Fibroblast of skin of back (primary cell): ENCODE results near the gene SLC25A13.

Experiments used
- DNase-seq: peaks from one replicate; pipeline ENCODE4 v3.0.0-alpha.2; 2013

Gene SLC25A13

DNA sequence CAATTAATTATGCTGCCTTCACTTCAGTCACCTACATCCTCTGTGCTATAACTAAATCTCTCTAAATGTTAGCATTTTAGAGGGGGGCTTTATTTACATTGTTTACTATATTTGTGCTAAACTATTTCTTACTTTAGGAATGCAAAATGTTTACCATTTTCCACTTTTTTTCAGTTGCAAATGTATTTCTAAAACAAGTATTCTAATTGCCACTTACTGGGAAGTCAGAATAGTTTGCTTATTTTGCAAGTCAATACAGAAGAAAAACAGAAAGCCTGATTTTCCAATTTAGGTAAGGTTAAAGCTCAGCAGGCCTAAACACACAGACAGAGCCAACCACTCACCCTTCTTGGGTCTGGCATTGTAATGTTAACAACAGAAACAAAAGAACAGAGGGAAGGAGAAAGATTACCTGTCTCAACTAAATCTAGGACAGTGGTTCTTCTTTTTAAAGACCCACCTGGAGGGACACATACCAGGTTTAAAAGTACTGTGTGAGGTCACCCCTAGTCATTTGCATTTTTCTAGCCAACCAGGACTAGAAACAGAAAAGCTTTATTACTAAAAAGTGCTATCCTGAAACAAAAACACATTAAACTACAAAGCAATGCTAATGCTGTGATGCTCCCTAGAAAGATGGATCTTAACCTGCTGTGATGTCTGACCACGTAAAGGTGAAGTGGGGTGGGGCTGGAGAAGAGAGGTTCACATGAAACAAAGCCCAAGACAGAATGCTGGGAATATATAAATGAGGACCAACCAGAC, 178.2 kb downstream of the SLC25A13 start:
- no peak for DNase-seq

DNA sequence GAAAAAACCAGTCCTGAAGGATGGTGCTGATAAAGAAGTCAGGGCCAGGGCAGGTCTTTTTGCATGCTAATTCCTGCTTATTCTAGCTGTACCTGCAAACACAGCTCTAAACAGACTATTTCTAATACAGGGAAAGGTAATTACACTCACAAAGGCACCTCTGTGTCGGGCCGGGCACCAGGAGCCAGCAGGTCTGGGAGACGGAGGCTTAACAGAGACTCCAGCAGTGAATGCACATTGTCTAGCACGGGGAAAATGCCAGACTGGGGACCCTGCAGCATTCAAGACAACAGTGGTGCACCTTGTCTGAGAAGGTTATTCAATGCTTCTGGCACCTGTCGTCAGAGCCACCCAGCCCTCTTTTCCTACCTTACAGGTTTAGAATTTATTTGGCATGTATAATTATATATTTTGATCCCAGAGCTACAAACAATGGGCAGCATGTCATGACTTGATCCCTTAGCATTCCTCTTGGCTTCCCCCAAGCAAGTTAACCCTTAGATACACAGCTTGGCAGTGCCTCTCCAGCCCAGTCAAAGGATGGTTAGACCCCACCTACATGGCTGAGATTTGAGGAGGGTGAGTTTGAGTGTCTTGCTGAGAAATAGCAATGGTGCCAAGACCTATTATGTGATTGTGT, 185.2 kb downstream of the SLC25A13 start:
- no peak for DNase-seq

GRCh38 chr7:96135241-96135640, 186.7 kb downstream of the SLC25A13 start:
- no peak for DNase-seq

DNA sequence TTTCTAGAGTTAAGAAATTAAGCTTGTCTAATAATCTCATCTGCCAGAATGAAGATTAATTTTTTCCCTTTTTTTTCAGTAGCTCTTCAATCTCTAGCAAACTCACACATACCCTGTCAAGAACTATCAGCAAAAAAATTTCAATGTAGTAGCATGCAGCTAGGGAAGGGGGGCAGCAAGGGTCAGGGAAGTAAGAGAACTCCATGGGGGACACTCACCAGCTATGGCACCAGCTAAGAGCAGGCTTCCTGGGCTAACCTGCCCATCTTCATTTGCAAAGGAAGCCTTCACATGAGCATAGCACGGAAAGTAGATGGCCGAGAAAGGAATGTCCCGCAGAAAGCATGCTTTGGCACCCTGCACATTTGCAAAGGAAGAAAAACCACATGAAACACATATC, 190.4 kb downstream of the SLC25A13 start:
- no peak for DNase-seq

GRCh38 chr7:96127746-96128145, 194.2 kb downstream of the SLC25A13 start:
- DNase-seq = peak; percentile 1

- DNase-seq = no peak
These were observed 195.5 kb downstream of the SLC25A13 start for GRCh38 chr7:96126382-96126781.

- no peak for DNase-seq
These were observed 199.2 kb downstream of the SLC25A13 start for GRCh38 chr7:96122746-96123145.

GRCh38 chr7:96121752-96122151, 200.1 kb downstream of the SLC25A13 start:
- no peak for DNase-seq

- DNase-seq = no peak
These were observed 201.3 kb downstream of the SLC25A13 start for GRCh38 chr7:96120445-96121225.

GRCh38 chr7:96118449-96119001, 203.4 kb downstream of the SLC25A13 start:
- peak; percentile 6 for DNase-seq

DNA sequence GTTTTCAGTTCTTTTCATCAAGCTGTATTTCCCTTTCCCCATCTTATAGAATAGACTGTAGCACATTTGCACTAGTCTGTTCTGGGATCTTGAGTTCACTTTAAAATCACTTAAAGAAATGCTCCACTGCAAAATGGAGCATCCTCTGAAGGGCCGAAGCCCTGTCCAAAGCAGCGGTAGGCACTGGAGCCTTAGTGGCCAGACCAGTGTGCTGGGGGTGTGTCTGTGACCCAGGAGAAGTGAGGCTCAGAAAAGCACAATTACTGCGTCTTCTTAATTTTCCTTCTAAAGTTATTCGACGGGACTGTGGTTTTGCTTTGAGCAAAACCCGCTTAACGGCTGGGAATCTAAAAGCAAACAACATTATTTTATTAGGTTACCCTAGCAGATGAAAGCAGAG, 205.7 kb downstream of the SLC25A13 start:
- no peak for DNase-seq

DNA sequence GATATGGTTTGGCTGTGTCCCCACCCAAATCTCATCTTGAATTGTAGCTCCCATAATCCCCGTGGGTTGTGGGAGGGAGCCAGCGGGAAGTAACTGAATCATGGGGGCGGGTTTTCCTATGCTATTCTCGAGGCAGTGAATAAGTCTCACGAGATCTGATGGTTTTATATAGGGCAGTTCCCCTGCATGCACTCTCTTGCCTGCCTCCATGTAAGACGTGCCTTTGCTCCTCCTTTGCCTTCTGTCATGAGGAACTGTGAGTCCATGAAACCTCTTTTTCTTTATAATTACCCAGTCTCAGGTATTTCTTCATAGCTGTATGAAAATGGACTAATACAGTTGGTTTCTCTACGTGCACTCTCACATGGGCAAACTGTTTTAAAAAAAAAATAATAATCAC, 207.7 kb downstream of the SLC25A13 start:
- DNase-seq = no peak

GRCh38 chr7:96111405-96111804, 210.5 kb downstream of the SLC25A13 start:
- no peak for DNase-seq

GRCh38 chr7:96104984-96105383, 216.9 kb downstream of the SLC25A13 start:
- no peak for DNase-seq

GRCh38 chr7:96102096-96102811, 219.6 kb downstream of the SLC25A13 start:
- DNase-seq = no peak

DNA sequence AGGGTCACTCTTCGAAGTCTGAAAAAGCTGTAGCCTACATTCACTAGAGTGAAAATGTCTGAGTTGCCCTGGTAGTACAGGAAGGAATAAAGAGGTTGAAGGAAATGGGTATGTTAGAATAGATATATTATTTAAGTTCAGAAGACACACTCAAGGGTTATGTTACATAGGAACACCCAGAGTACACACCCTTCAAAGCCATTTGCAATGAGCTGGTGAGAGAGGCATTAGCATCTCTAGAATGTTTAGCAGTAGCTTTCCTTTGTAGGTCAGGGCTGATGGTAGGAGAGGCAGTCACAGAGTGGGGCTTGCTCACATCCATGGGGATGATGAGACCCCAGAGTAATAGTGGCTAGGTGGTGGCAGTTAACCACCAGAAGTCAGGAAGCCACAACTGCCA, 221.2 kb downstream of the SLC25A13 start:
- no peak for DNase-seq

- peak; percentile 18 for DNase-seq
These were observed 224.1 kb downstream of the SLC25A13 start for GRCh38 chr7:96097835-96098234.

DNA sequence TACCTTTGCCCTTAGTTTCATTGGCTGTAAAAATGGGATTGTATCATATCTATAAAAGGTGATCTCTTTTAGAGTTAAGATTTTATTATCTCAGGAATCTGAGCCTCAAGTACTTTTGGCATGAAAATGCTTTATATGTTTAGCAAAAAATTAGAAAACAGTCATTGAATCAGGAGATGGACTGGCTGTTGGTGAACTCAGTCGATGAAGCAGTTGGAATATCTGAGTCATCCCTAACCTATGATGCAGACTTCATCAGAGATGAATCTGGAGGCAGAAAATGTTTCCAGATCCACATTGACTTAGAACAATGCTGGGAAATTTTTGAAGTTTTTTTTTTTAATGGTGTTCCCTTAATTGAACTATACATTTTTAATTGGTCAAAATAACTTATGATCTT, 228.5 kb downstream of the SLC25A13 start:
- DNase-seq = peak; percentile 70

GRCh38 chr7:96090756-96091155, 231.1 kb downstream of the SLC25A13 start:
- DNase-seq = no peak

- DNase-seq = no peak
These were observed 232.4 kb downstream of the SLC25A13 start for GRCh38 chr7:96089511-96089910.

DNA sequence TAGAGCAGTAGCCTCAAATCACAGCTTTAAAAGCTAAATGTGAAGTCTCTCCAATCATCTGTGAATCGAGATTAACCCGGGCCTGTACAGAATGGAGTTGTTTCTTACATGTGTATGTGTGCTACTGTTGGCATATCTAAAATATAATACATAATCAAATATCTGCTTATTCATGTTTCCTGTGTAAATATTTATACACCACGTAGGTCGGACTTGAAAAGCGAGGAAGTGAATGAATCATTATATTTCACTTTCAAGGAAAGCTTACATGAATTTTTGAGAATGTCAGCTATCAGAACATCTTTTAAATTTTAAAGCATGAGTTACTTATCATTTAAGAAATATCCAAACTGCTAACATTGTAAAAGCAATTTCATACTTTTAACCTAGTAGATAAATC, 233.3 kb downstream of the SLC25A13 start:
- DNase-seq = peak; percentile 5

- DNase-seq = no peak
These were observed 235.9 kb downstream of the SLC25A13 start for GRCh38 chr7:96085953-96086352.
